H1 (cell line): ENCODE measurements around the gene CCNK. TPM values are rescaled to one million over a fixed set of nuclear protein-coding genes. Genes with fewer than 3 reads are reported as not detected.

Experiments used
- ATF3 ChIP-seq: IDR thresholded peaks from 2 replicates; pipeline ENCODE4 v1.6.1; 2011; ENCODE audit warnings: low read depth, mild to moderate bottlenecking, low read length; ENCODE audit not compliant: insufficient read depth
- CBX8 ChIP-seq: fragments of 300-800, 300-1000 bp; sonication (generic); IDR thresholded peaks from 2 replicates; pipeline ENCODE4 v1.7.1; 2016; ENCODE audit warnings: low read depth, low read length, borderline replicate concordance
- CHD2 ChIP-seq: IDR thresholded peaks from 2 replicates; pipeline ENCODE4 v1.6.1; 2012; ENCODE audit warnings: low read length, improper control_type of control experiment
- CHD7 ChIP-seq: fragments of 300-600 bp; sonication (generic); IDR thresholded peaks from 2 replicates; pipeline ENCODE4 v1.7.1; 2012; ENCODE audit warnings: low read length, moderate library complexity, mild to moderate bottlenecking, inconsistent platforms; ENCODE audit not compliant: insufficient replicate concordance
- CREB1 ChIP-seq: IDR thresholded peaks from 2 replicates; pipeline ENCODE4 v1.6.1; 2012; ENCODE audit warnings: inconsistent platforms
- KDM1A ChIP-seq: fragments of 200-600, 300-600 bp; sonication (generic); IDR thresholded peaks from 2 replicates; pipeline ENCODE4 v1.7.1; 2016; ENCODE audit warnings: mild to moderate bottlenecking, low read length, borderline replicate concordance
- POLR2AphosphoS5 ChIP-seq: IDR thresholded peaks from 2 replicates; pipeline ENCODE4 v1.6.1; 2011; ENCODE audit warnings: low read depth, low read length
- polyA plus RNA-seq, 7 experiments: library from polyadenylated mRNA; depleted of rRNA in 3 of 7; stranded (reverse) in 5 of 7; unstranded in 2 of 7; fragments of >200 nt in 5 of 7; fragments of 200-250 nt in 2 of 7; gene quantifications; 1 replicate in 5 of 7; 2 replicates in 1 of 7; 4 replicates in 1 of 7; pipeline versions ENCODE4 v1.2.1 to v1.2.3, GENCODE V29; 2011 to 2013; ENCODE audit warnings: missing spikeins in 2 of 7, mixed read lengths in 2 of 7
- total RNA-seq: library from RNA; stranded (reverse); fragmentation: NEBNext Ultra II Directional; extraction: Animal tissue kit (Norgen Biotek cat#: 25700); gene quantifications from 2 replicates; pipeline ENCODE4 v1.2.1, GENCODE V29; 2021

Gene CCNK
- total and polyA plus RNA-seq, 2 of the 8 experiments (the other 6 are each of a cell fraction or from before 2014, with no cell fraction given) = 10.7 to 82.7 TPM

GRCh38 chr14:99548871-99549515, 67.8 kb downstream of the CCNK start (continued):
- TF ChIP-seq KDM1A (no peak), POLR2AphosphoS5 (no peak), CHD2 (no peak), CREB1 (no peak), ATF3 (no peak), CBX8 (no peak), CHD7 (no peak)
